ENCODE results near the gene WFIKKN2. TPM values are rescaled to one million over a fixed set of nuclear protein-coding genes. Genes with fewer than 3 reads are reported as not detected.
A peak's percentile ranks its signal among the peaks of the same experiment; 100 is the strongest.

The WFIKKN2 gene
- total and polyA plus RNA-seq, 2 of the 13 experiments (the other 11 are each of a cell fraction or from before 2014, with no cell fraction given), result not detected

- no peak for TF ChIP-seq XRCC5 (optimal IDR thresholded peaks at IDR 0.05; ENCODE audit: low read length)
- no peak for TF ChIP-seq FOXP1 (IDR thresholded peaks at IDR 0.05)
- no peak for TF ChIP-seq FOXP1 (CRISPR knock-in tag; IDR thresholded peaks at IDR 0.05)
- no peak for TF ChIP-seq SUZ12 (IDR thresholded peaks at IDR 0.05; ENCODE audit: low read depth, low read length)
- TF ChIP-seq TEAD3 (CRISPR knock-in tag; optimal IDR thresholded peaks at IDR 0.05; ENCODE audit: borderline replicate concordance), result peak; percentile 29
- no peak for TF ChIP-seq ZNF619 (CRISPR knock-in tag; IDR thresholded peaks at IDR 0.05)
- TF ChIP-seq ZNF557 (CRISPR knock-in tag; IDR thresholded peaks at IDR 0.05), result no peak
- no peak for TF ChIP-seq PHB2 (IDR thresholded peaks at IDR 0.05; ENCODE audit: partially characterized antibody)
- TF ChIP-seq ZNF225 (CRISPR knock-in tag; IDR thresholded peaks at IDR 0.05), result no peak
- TF ChIP-seq, protein P1, sequence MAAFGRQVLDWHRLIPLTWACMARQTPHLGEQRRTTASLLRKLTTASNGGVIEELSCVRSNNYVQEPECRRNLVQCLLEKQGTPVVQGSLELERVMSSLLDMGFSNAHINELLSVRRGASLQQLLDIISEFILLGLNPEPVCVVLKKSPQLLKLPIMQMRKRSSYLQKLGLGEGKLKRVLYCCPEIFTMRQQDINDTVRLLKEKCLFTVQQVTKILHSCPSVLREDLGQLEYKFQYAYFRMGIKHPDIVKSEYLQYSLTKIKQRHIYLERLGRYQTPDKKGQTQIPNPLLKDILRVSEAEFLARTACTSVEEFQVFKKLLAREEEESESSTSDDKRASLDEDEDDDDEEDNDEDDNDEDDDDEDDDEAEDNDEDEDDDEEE (CRISPR knock-in tag; IDR thresholded peaks at IDR 0.05), result 0 out of 2 replicates have a peak, but pooled peaks have one; percentile 62
- no peak for TF ChIP-seq ZSCAN29 (CRISPR knock-in tag; conservative IDR thresholded peaks at IDR 0.05)
- TF ChIP-seq POLR2AphosphoS5 (IDR thresholded peaks at IDR 0.05; ENCODE audit: low read depth, low read length), result no peak
- TF ChIP-seq, protein P2, sequence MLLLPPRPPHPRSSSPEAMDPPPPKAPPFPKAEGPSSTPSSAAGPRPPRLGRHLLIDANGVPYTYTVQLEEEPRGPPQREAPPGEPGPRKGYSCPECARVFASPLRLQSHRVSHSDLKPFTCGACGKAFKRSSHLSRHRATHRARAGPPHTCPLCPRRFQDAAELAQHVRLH (CRISPR knock-in tag; IDR thresholded peaks at IDR 0.05; ENCODE audit: borderline replicate concordance, low read depth), result no peak
- TF ChIP-seq PPARG (CRISPR knock-in tag; conservative IDR thresholded peaks at IDR 0.05), result peak; percentile 96
- no peak for TF ChIP-seq ZNF496 (CRISPR knock-in tag; IDR thresholded peaks at IDR 0.05; ENCODE audit: insufficient replicate concordance)
- no peak for TF ChIP-seq NR2F2 (IDR thresholded peaks at IDR 0.05; ENCODE audit: borderline replicate concordance, low read depth)
- no peak for TF ChIP-seq GATA4 (IDR thresholded peaks at IDR 0.05; ENCODE audit: borderline replicate concordance, low read depth)
- no peak for TF ChIP-seq NRL (CRISPR knock-in tag; IDR thresholded peaks at IDR 0.05; ENCODE audit: borderline replicate concordance)
- no peak for TF ChIP-seq MAFF (IDR thresholded peaks at IDR 0.05; ENCODE audit: low read depth, low read length)
- no peak for TF ChIP-seq ZSCAN12 (CRISPR knock-in tag; IDR thresholded peaks at IDR 0.05)
- TF ChIP-seq YEATS4 (CRISPR knock-in tag; IDR thresholded peaks at IDR 0.05; ENCODE audit: borderline replicate concordance), result no peak
- TF ChIP-seq CBX2 (IDR thresholded peaks at IDR 0.05; ENCODE audit: low read depth, low read length), result no peak
- no peak for TF ChIP-seq CBX2 (CRISPR knock-in tag; IDR thresholded peaks at IDR 0.05; ENCODE audit: low read depth)
- no peak for TF ChIP-seq ATRX (CRISPR knock-in tag; IDR thresholded peaks at IDR 0.05; ENCODE audit: borderline replicate concordance)
- TF ChIP-seq RXRA (CRISPR knock-in tag; IDR thresholded peaks at IDR 0.05), result peak; percentile 77
- no peak for TF ChIP-seq GRHL1 (CRISPR knock-in tag; conservative IDR thresholded peaks at IDR 0.05)
- TF ChIP-seq ZNF350 (CRISPR knock-in tag; IDR thresholded peaks at IDR 0.05; ENCODE audit: borderline replicate concordance, low read depth), result no peak
- no peak for TF ChIP-seq POLR2G (IDR thresholded peaks at IDR 0.05; ENCODE audit: low read depth, low read length)
- no peak for TF ChIP-seq CENPX (CRISPR knock-in tag; IDR thresholded peaks at IDR 0.05)
- TF ChIP-seq ZNF234 (CRISPR knock-in tag; conservative IDR thresholded peaks at IDR 0.05), result no peak
- no peak for TF ChIP-seq HDAC2 (CRISPR knock-in tag; IDR thresholded peaks at IDR 0.05)
Measured at GRCh38 chr17:50837980-50838954, 2.9 kb downstream of the WFIKKN2 start (continued).
